Erythroblast (primary cell): Measurements from ENCODE around the gene ZBTB1.
A peak's percentile ranks its signal among the peaks of the same experiment; 100 is the strongest.

Experiments
- DNase-seq, 2 experiments: peaks; one replicate each; lab custom pipeline; 2025; lab: John Stamatoyannopoulos, UW
- GATA1 ChIP-seq: IDR thresholded peaks from 2 replicates; pipeline ENCODE4 v1.6.1; 2011; ENCODE audit warnings: low read depth, mild to moderate bottlenecking, control low read depth, low read length, moderate library complexity
- POLR2A ChIP-seq: IDR thresholded peaks from 2 replicates; pipeline ENCODE4 v1.6.1; 2011; ENCODE audit warnings: mild to moderate bottlenecking, low read length

Gene ZBTB1

GRCh38 chr14:64504310-64504896 is at the start of gene ZBTB1:
TSS of gene ZBTB1 (plus strand) at chr14:64504770. CDS start at chr14:64521505, 16,735 bp downstream.
- TF ChIP-seq POLR2A: no peak
- TF ChIP-seq GATA1: no peak
- DNase-seq: peak; percentile 87 to 90

GRCh38 chr14:64459405-64460136 is 45.0 kb upstream of the ZBTB1 start:
- no peak for TF ChIP-seq GATA1
- TF ChIP-seq POLR2A: no peak
- no peak for DNase-seq

- no peak for DNase-seq
- TF ChIP-seq GATA1 (no peak), POLR2A (no peak)
Observed at GRCh38 chr14:64461221-64461620, 43.3 kb upstream of the ZBTB1 start.

- TF ChIP-seq GATA1 (no peak), POLR2A (no peak)
Observed at GRCh38 chr14:64463195-64463594, 41.4 kb upstream of the ZBTB1 start.

GRCh38 chr14:64463873-64464272 is 40.7 kb upstream of the ZBTB1 start:
- no peak for DNase-seq
- TF ChIP-seq GATA1 (no peak), POLR2A (no peak)

More at GRCh38 chr14:64463195-64463594, 41.4 kb upstream of the ZBTB1 start:
- no peak for DNase-seq

- TF ChIP-seq POLR2A (no peak), GATA1 (no peak)
- no peak for DNase-seq
Observed at GRCh38 chr14:64464651-64465050, 39.9 kb upstream of the ZBTB1 start.

- TF ChIP-seq GATA1: no peak
- no peak for TF ChIP-seq POLR2A
- peak; percentile 73 to 78 for DNase-seq
Observed at GRCh38 chr14:64465191-64465822, 39.3 kb upstream of the ZBTB1 start, which contains the start of gene AKAP5. TSS of gene AKAP5 (plus strand) at chr14:64465499. CDS start at chr14:64468395, 2,896 bp downstream.

GRCh38 chr14:64465831-64466554 is 38.6 kb upstream of the ZBTB1 start:
- TF ChIP-seq POLR2A (no peak), GATA1 (no peak)
- peak; percentile 25 to 45 for DNase-seq

- no peak for TF ChIP-seq POLR2A
- TF ChIP-seq GATA1: no peak
Observed at GRCh38 chr14:64467101-64467500, 37.5 kb upstream of the ZBTB1 start.

GRCh38 chr14:64467566-64467965 is 37.0 kb upstream of the ZBTB1 start:
- TF ChIP-seq GATA1 (no peak), POLR2A (no peak)
- DNase-seq: peak in 1 of 2 experiments; percentile 26

More at GRCh38 chr14:64467101-64467500, 37.5 kb upstream of the ZBTB1 start:
- DNase-seq: peak; percentile 21 to 45

- no peak for TF ChIP-seq GATA1
- TF ChIP-seq POLR2A: no peak
- no peak for DNase-seq
Observed at GRCh38 chr14:64468451-64468850, 36.1 kb upstream of the ZBTB1 start.

GRCh38 chr14:64474041-64474440 is 30.5 kb upstream of the ZBTB1 start:
- DNase-seq: no peak
- no peak for TF ChIP-seq POLR2A

GRCh38 chr14:64474698-64475097 is 29.9 kb upstream of the ZBTB1 start:
- TF ChIP-seq POLR2A (no peak), GATA1 (no peak)
- no peak for DNase-seq

GRCh38 chr14:64475585-64476273 is 28.8 kb upstream of the ZBTB1 start:
- no peak for TF ChIP-seq GATA1
- no peak for TF ChIP-seq POLR2A
- no peak for DNase-seq
